Measurements from ENCODE around the gene RAD51AP1. TPM values are rescaled to one million over a fixed set of nuclear protein-coding genes. Genes with fewer than 3 reads are reported as not detected.

RAD51AP1 gene
- polyA plus RNA-seq, 1 donor (not counting 4 experiments of a cell fraction or from before 2014, with no cell fraction given), result 13.0 TPM

- peaks cover 2 to 8% of the 10 kb centered on the region in 2 experiments for H3K36me3 ChIP-seq (ENCODE audit: control insufficient read depth in 2 of 2, extremely low read depth in 1 of 2, insufficient read depth in 2 of 2, low read length in 2 of 2)
- peak overlapping the region; percentile 91 for H3K9ac ChIP-seq (ENCODE audit: control insufficient read depth, extremely low read depth, insufficient read depth, low read length)
- peak overlapping the region; percentile 69 to 96 (median 93) for H3K4me3 ChIP-seq (ENCODE audit: control insufficient read depth in 2 of 3, extremely low read depth in 1 of 3, insufficient read depth in 2 of 3, low read depth in 1 of 3, low read length in 3 of 3)
- H4K20me1 ChIP-seq (ENCODE audit: control insufficient read depth, extremely low read depth, insufficient read depth, low read length), result no peaks in the 10 kb centered on the region
- DNase-seq (ENCODE audit: low read depth, low spot score) (peak; percentile 28), FAIRE-seq (peak; percentile 96)
- H3K9me3 ChIP-seq (ENCODE audit: control insufficient read depth, low read depth, low read length), result no peaks in the 10 kb centered on the region
- H3K79me2 ChIP-seq (ENCODE audit: control insufficient read depth, insufficient read depth, low read length), result peaks cover 10% of the 10 kb centered on the region
- dilution Hi-C loops (cut with MboI; ENCODE audit: extremely low pct_ligation_motif_present, low sequenced_read_pairs), result no loop called here
- no peaks in the 10 kb centered on the region for H3K4me1 ChIP-seq (ENCODE audit: control insufficient read depth, extremely low read depth, insufficient read depth, low read length)
- H3K9me1 ChIP-seq (ENCODE audit: control insufficient read depth, extremely low read depth, insufficient read depth, low read length), result no peaks in the 10 kb centered on the region
- TF ChIP-seq CTCF (optimal IDR thresholded peaks at IDR 0.05 in 1 of 3, IDR thresholded peaks at IDR 0.05 in 1 of 3, conservative IDR thresholded peaks at IDR 0.05 in 1 of 3; ENCODE audit: extremely low read depth in 1 of 3, insufficient read depth in 2 of 3, low read length in 3 of 3) (peak; percentile 97 to 99 (median 98)), EZH2 (IDR thresholded peaks at IDR 0.05; ENCODE audit: low read length) (no peak)
- H3K4me2 ChIP-seq (ENCODE audit: control insufficient read depth, extremely low read depth, insufficient read depth, low read depth, low read length), result peak overlapping the region; percentile 63
- peaks cover 2% of the 10 kb centered on the region for H3K27me3 ChIP-seq (ENCODE audit: control insufficient read depth, extremely low read depth, insufficient read depth, low read length)
- H3K27ac ChIP-seq (ENCODE audit: control insufficient read depth, insufficient read depth, low read length), result peak overlapping the region; percentile 71
- peak overlapping the region; percentile 99 for H2AFZ ChIP-seq (ENCODE audit: control insufficient read depth, low read length)
Observed at GRCh38 chr12:4604684-4605193, 66.0 kb downstream of the RAD51AP1 start.

GRCh38 chr12:4607056-4607455 is 68.4 kb downstream of the RAD51AP1 start:
- H3K4me1 ChIP-seq (ENCODE audit: control insufficient read depth, extremely low read depth, insufficient read depth, low read length), result no peaks in the 10 kb centered on the region
- H3K4me2 ChIP-seq (ENCODE audit: control insufficient read depth, extremely low read depth, insufficient read depth, low read depth, low read length), result no peak overlapping the region
- H3K36me3 ChIP-seq (ENCODE audit: control insufficient read depth in 2 of 2, extremely low read depth in 1 of 2, insufficient read depth in 2 of 2, low read length in 2 of 2), result peaks cover 6 to 11% of the 10 kb centered on the region in 2 experiments
- dilution Hi-C loops (cut with MboI; ENCODE audit: extremely low pct_ligation_motif_present, low sequenced_read_pairs), result no loop called here
- no peak for TF ChIP-seq EZH2 (IDR thresholded peaks at IDR 0.05; ENCODE audit: low read length)
- TF ChIP-seq CTCF (optimal IDR thresholded peaks at IDR 0.05 in 1 of 3, IDR thresholded peaks at IDR 0.05 in 1 of 3, conservative IDR thresholded peaks at IDR 0.05 in 1 of 3; ENCODE audit: extremely low read depth in 1 of 3, insufficient read depth in 2 of 3, low read length in 3 of 3), result no peak
- DNase-seq (ENCODE audit: low read depth, low spot score), result no peak
- H3K9me3 ChIP-seq (ENCODE audit: control insufficient read depth, low read depth, low read length), result no peaks in the 10 kb centered on the region
- H3K79me2 ChIP-seq (ENCODE audit: control insufficient read depth, insufficient read depth, low read length), result peaks cover 10% of the 10 kb centered on the region
- peaks cover 2% of the 10 kb centered on the region for H3K27me3 ChIP-seq (ENCODE audit: control insufficient read depth, extremely low read depth, insufficient read depth, low read length)
- no peaks in the 10 kb centered on the region for H3K9me1 ChIP-seq (ENCODE audit: control insufficient read depth, extremely low read depth, insufficient read depth, low read length)
- H3K4me3 ChIP-seq (ENCODE audit: control insufficient read depth in 2 of 3, extremely low read depth in 1 of 3, insufficient read depth in 2 of 3, low read depth in 1 of 3, low read length in 3 of 3), result no peak overlapping the region
- H3K9ac ChIP-seq (ENCODE audit: control insufficient read depth, extremely low read depth, insufficient read depth, low read length), result no peak overlapping the region
- H4K20me1 ChIP-seq (ENCODE audit: control insufficient read depth, extremely low read depth, insufficient read depth, low read length), result no peaks in the 10 kb centered on the region
- no peak overlapping the region for H3K27ac ChIP-seq (ENCODE audit: control insufficient read depth, insufficient read depth, low read length)
- no peak for FAIRE-seq
- no peak overlapping the region for H2AFZ ChIP-seq (ENCODE audit: control insufficient read depth, low read length)
